ENCODE data around the gene WWP2.

DNA sequence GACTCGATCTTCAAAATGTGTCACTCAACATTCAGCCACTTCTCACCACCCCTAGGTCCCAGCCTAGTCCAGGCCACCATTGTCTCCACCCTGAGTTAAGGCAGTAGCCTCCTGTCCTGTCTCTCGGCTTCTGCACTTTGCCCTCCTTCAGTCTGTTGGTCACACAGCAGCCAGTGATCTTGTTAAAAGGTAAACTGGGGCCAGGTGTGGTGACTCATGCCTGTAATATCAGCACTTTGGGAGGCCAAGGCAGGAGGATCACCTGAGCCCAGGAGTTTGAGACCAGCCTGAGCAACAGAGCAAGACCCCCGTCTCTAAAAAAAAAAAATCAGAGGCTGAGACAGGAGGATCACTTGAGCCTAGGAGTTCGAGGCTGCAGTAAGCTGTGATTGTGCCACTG is 25.8 kb downstream of the WWP2 start:
- TF ChIP-seq, protein P1, sequence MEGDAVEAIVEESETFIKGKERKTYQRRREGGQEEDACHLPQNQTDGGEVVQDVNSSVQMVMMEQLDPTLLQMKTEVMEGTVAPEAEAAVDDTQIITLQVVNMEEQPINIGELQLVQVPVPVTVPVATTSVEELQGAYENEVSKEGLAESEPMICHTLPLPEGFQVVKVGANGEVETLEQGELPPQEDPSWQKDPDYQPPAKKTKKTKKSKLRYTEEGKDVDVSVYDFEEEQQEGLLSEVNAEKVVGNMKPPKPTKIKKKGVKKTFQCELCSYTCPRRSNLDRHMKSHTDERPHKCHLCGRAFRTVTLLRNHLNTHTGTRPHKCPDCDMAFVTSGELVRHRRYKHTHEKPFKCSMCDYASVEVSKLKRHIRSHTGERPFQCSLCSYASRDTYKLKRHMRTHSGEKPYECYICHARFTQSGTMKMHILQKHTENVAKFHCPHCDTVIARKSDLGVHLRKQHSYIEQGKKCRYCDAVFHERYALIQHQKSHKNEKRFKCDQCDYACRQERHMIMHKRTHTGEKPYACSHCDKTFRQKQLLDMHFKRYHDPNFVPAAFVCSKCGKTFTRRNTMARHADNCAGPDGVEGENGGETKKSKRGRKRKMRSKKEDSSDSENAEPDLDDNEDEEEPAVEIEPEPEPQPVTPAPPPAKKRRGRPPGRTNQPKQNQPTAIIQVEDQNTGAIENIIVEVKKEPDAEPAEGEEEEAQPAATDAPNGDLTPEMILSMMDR (IDR thresholded peaks at IDR 0.05) = no peak
- TF ChIP-seq POLR2A (IDR thresholded peaks at IDR 0.05; ENCODE audit: low read depth) = no peak
